ENCODE measurements around the gene TMEM187.

The TMEM187 gene, protein sequence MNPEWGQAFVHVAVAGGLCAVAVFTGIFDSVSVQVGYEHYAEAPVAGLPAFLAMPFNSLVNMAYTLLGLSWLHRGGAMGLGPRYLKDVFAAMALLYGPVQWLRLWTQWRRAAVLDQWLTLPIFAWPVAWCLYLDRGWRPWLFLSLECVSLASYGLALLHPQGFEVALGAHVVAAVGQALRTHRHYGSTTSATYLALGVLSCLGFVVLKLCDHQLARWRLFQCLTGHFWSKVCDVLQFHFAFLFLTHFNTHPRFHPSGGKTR

DNA sequence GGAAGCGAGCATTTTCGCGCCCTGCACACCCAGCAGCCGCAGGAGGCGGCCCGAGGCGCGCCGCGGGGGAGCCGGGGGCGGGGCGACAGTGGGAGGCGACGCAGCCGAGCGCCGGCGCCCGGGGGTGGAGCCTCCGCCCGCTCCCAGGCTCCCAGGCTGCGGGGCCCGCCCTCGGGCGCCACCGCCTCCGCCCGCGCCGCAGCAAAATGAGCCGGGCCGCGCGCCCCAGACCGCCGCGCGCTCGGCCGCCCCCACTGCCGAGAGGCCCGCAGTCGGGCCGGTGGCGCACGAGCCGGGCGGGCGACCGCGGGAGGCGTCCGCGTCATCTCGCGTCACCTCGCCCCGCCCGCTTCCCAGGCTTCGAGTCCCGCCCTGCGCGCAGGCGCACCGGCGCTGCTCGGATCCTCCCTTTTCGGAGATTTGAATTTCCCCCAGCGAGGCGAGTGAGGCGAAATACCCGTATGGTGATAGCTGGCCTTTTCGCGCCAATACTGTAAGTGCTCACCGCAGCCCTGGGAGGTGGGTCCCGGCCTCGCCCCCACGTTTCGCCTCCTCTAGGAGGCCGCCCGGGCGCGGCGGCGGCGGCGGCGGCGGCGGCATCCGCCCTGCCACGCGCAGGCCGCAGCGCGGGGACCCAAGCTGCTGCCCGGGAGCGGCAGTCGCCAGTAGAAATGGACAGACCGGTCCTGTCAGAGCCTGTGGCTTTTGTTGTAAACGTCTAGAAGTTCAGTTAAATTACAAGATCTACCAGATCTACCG, at the start of gene TMEM187:
TMEM187 (plus strand) TSS at position 387 of the 759 bp plus-strand sequence. CDS start 9,309 bp downstream, outside the sequence.
- DNase-seq, result peak; percentile 89

DNA sequence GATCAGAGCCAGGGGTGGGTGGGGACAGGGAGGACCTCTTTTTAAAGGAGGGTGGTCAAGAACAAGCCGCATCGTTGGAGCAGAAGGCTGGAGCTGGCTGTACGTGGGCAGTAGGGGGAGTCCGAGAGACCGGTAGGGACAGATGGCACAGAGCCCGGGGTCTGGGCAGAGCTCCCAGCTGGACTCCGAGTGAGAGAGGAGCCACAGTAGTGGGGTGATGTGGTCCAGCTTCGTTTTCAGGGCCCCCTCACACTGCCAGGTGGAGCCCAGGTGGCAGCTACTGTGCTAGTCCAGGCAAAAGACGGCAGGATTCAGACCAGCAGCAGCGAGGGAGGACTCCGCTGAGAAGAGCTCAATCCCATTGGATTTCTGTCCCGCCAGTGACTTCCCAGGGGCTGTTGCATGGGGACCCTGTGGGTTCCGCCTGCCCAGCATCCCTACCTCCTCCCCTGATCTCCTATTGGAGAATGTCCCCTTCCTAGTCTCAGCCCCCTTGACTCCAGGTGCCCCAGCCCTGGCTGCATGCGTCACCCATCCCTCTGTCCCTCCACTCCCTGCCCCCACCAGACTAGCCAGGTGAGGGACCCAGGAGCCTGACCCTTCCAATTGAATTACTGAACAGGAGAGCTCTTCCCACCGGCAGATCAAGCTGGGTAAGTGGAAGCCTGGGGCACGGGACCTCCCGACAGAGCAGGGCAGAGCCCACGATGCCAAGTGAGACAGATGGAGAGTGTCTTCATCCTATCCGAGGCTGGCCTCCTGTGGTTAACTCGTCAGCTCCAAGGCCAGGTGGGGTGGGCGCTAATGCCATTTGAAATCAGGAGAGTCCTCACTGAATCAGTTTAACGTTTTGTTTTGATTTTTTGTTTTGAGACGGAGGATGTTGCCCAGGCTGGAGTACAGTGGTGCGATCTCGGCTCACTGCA, 49.4 kb upstream of the TMEM187 start:
- no peak for DNase-seq

DNA sequence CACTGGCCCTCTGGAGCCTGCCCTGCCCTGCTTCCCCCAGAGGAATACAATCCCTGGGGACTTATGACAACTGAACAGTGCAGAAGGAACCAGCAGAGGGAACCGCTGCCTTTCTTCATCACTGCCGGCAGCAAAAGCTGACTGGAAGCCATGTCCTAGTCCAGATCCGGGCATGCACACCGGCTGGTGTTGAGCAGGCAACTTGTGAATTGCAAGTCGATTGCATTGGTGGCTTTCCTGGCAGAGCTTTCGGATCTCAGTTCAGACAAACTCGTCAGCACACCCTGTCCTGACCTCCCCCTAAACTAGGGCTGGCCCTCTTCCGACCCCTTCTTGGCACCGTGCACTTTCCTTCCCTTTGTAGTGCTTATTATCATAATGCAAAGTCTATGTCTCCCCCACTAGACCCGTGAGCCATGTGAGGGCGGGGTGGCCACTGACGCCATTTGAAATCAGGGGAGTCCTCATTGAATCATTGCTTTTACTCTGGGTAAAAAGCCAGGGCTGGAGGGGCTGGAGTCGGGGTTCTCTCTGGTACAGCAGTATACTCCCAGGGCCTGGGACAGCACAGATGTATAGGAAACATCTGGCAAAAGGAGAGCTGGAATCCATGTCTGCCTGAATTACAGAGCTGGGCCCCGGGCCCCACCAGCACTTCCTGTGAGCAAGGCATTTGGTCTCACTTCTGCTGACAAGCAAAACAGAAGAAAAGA, 48.2 kb upstream of the TMEM187 start:
- no peak for DNase-seq

DNA sequence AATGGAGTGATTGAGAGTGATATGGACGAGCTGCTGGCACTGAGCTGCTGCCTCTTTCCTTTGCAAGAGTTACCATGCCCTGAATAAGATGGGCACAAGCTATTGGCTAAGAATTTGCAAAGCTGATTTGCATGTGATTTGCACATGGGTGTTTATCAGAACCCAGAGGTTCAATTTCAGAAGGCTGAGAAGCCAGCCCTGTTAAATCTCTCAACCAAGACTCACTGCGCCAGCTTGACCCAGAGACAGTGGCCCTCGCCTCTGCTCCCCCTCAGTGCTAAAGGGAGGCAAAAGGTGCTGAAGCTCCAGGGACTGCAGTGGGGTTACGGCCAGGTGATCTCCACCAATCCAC, 47.2 kb upstream of the TMEM187 start:
- DNase-seq, result no peak

DNA sequence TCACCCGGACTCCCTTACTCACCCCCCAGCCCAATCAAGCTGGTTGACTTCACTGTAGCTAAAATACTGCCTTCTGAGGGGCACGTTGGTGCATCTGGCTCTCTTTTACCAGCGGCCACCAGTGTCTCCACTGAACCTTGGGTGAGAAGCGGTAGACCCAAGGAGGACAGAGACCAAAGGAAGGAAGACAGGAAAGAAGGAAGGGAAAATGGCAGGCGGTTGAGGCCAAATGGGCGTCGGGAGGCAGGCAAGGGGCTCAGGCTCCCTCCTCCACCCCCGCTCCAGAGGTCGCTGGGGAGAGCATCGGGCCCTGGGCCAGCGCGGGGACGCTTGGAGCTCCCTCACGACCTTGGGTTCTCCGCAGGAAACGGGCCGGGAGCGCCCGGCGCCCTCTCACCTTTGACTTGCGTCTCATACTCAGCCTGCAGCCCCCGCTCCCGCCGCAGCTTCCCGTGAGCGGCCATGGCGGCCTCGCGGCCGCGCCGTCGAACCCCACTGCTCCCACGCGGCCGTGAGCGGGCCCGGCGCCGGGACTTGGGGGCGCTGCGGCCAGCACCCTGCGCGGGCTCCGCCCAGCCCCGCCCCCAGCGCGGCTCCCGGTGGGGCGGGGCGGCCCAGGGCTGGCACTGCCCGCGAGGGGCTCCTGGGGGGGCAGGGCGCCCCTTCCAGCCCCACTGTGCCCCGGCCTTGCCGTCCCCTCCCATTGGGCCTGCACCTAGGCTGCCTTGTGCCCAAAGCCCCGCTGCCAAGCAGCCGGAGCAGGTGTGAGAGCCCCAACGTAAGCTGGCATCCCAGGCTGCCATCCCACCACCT, 46.6 kb upstream of the TMEM187 start, which contains the start of gene ARHGAP4:
ARHGAP4 (minus strand) TSS at position 526 of the 813 bp plus-strand sequence; CDS start at position 464, 62 bp downstream.
- peak; percentile 52 for DNase-seq

DNA sequence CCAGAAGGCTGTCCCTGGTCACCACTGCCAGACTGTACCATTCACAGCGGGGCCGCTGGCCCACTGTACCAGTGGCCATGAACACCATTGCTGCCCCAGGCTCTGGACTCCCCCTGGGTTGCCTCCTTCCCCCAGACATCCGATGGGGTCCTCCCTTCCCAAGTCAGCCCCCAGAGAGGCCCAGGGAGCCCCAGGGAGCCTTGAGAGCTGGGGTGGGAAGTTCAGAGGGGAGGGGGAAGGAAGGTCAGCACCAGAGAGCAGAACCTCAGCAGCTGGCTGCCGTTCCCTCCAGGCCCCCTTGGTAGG, 46.0 kb upstream of the TMEM187 start:
- DNase-seq, result no peak

DNA sequence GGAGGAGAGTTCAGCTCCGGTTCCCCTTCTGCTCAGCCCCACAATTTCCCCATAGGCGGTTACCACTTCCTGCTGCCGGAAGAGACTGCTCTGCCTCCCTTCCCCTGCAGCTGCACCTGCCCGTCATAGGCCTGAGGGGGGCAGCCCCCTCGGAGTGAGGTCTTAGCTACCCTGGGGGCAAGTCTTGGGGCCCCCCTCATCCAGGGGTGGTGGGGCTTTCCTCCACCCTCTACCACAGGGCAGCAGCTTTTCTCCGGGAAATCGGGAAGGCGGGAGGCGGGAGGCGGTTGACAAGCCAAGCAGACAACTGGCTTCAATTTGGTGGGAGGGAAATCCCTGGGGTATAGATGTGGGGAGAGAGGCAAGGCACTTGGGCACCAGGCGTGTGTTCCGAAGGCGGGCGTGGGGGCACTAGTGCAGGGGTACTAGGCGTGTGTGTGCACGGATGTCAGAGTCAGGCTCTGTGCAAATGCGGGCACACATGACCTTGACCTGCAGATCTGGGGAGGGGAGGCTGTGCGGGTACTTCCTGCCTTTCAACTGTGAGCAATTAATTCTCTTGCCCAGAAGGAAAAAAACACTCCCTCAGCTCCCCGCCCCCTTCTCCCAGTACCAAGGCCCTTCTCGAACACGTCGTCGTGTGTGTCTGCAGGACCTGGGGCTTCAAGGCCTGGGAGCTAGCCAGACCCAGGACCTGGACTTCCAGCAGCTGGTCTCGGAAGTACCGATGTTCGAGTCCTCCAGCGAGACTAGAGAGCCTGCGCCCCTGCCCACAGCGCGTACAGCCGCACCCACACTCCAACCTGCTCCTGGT, 45.5 kb upstream of the TMEM187 start:
- DNase-seq, result peak; percentile 69

DNA sequence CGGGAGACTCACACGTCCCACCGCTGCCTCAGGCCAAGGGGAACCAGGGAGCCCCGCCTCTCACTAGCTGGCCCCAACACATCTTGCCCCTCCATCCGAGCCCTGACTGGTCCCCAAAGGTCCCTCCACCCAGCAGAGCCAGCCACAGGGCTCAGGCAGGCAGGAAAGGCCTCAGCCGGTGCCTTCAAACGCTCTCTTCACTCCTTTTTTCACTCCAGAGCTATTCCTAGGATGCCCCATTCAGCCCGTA, 45.0 kb upstream of the TMEM187 start:
- no peak for DNase-seq

DNA sequence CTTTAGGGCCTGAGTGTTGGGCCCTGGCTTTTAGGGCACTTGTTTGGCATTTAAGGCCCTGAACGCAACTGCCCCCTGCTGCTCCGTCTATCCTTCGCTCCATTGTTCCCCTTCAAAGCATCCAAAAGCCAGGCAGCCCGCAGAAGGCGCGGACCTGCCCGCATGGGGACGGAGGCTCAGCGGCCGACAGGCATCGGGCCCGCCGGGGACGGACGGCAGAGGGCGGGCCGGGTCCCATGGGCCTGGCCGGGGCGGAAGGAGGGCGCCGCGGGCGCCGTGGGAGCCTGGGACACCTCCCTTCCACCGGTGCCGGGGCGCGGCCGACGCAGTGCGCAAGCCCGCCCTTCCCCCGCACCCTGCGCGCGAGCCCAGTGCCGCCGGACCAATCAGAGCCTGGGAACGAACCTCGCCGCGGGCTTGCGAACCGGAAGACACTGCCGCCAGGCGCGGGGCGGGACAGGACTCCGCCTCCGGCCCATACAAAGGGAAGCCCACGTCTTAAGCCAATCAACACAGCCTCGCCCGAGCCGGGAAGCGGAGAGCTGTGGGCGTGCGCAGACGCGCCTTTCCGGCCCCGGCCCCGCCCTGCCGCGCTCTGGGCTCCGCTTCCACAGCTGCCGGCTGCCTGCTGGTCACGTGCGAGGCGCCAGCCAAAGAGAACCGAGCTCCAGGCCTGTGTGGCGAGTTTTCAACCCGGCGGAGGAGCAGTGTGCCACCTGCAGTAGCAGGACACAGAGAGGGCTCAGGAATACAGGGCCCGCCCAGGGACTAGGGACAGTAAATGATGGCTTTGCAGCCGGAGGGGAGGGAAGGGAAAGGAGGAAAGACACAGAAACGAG, 44.4 kb upstream of the TMEM187 start:
- DNase-seq, result peak; percentile 93

DNA sequence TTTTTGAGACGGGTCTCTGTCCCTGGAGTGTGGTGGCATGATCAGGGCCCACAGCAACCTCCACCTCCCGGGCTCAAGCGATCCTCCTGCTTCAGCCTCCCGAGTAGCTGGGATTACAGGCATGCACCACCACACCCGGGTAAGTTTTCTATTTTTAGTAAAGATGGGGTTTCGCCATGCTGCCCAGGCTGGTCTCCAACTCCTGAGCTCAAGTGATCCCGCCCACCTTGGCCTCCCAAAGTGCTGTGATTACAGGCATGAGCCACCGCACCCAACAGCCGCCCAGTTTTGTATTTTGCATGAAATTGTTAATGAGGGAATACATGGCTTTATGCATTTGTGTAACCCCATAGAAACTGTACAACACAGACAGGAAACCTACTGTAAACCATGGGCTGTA, 43.7 kb upstream of the TMEM187 start:
- DNase-seq, result no peak

DNA sequence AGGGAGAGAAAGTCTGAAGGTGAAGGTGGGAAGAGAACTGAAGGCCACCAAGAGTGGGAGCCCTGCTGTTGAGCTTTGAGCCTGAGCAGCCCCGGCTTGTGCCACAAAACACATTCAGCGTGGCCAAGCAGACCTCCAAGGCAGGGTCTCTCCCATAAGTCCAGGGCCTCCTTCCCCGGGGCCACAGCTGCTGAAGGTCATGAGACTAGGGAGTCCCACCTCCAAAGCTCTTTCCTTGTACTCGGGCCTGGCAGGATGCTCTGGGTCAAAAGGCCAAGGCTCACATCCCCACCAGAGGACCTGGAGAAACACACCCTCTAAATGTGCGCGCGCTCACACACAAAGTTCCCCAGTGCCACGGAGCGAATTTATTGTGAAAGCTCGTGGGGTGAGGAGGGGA, 43.0 kb upstream of the TMEM187 start:
- DNase-seq, result no peak

DNA sequence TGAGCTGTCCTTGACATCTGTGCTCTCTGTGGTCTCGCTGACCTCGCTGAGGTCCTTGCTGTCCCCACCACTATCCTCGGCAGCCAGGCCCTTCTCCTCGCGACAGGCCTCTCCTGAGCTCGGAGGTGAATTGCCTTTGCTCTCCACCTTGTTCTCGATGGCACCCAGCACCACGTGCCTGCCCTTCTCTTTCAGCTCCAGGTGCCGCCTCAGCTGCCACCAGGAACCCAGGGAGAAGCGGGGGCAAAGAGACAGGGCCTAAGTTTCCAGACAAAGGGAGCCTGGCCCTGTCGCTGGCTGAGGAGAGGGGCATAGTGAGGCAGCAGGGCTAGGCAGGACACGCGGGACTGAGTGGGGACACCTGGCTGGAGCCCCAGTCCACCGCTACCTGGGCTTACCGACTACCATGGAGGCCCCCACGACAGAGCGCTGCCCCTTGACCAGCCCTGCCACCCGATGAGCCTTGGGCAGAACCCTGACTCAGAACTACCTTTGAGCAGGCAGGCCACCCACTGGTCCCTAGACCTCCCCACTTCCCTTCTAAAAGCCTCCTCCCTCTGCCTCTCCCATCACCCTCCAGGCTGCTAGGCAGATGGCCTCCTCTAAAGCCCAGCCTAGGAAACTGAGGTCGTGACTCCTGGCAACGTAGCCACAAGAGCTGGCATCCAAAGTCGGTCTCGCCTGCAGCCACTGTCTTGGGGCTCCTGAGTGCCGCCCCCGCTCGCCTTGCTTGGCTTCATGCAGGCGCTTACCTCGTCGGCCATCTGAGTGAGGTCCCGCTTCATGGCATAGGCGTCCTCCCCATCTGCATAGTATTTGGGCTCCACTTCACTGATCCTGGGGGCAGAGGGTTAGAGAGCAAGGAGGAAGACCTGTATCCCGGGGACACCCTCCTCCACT, 42.3 kb upstream of the TMEM187 start:
- DNase-seq, result no peak

DNA sequence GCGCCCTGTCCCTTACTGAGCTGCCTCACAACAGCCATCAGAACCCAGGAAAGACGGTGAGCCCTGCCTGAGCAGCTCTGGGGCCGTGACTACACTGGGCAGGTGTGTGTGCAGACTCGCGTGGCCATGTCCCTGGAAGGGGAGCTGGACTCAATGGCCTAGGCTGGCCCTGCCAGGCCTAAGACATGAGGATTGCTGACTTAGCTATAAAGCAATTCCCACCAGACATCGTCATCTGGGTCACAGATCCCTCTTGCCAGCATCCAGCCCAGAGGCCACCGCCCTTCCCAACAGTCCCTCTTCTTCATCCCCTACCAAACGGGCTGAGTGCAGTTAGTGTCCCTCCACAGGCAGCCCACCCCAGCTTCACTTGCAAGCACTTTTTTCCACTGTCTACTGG, 41.4 kb upstream of the TMEM187 start:
- no peak for DNase-seq

DNA sequence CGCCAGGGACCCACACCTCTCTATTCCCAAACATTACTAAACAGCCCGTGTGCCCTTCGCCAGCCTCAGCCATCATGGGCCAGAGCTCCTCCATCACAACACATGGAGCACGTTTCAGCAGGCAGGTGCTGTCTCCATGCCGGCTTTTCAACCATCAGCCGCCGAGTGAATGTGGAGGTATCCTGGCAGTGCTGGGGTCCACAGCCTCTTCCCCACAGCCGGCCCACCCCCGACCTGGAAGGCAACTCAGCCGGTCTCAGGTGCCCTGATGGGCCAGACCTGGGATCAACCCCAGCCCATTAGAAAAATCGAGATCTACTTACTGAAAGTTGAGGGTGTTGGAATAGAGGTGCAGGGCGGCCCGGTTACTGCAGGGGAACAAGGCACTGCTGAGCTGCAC, 40.8 kb upstream of the TMEM187 start:
- DNase-seq, result no peak

DNA sequence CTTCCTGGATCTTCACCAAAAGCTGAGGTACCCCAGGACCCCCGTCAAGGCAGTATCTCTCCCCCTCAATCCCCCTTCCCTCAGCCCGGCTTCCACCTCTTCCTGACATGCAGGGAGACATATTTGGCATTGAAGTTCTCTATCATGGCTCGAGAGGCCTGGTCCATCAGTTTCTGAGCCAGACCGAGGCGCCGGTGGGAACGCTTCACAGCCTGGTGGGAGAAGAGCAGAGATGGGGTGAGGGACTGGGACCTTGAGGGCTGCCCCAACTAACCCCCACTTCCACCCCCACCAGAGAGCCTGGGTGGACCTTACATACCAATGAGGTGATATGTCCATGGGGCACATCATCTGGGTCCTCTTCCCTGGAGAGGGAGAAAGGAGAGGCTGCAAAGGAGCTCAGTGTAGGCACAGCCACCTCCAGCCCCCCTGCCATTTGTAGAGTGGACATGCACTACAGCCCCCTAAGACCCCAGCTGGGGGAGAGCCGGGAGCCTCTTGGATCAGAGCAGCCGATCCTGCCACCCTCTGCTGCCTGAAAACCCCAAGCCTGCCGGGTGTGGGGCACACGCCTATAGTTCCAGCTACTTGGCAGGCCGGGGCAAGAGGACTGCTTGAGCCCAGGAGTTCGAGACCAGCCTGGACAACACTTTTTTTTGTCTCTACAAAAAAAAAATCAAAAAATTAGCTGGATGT, 40.2 kb upstream of the TMEM187 start:
- DNase-seq, result no peak

DNA sequence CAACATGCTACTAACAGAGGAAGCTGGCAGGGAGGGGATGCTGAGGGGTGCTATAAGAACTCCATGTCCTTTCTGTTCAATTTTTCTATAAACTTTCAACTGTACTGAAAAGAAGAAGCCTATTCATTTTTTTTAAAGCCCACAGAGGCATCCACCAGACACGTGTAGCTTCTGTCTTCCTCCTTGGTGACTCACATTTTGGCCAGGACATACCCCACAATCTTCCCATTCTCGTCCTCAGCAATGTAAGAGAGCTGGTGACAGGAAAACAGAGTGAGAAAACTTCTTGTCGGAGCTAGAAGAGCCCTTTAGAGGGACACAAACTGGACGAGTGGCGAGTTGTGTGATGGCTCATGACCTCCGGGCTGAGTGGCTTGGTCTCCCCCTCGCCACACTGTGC, 38.8 kb upstream of the TMEM187 start:
- DNase-seq, result no peak

DNA sequence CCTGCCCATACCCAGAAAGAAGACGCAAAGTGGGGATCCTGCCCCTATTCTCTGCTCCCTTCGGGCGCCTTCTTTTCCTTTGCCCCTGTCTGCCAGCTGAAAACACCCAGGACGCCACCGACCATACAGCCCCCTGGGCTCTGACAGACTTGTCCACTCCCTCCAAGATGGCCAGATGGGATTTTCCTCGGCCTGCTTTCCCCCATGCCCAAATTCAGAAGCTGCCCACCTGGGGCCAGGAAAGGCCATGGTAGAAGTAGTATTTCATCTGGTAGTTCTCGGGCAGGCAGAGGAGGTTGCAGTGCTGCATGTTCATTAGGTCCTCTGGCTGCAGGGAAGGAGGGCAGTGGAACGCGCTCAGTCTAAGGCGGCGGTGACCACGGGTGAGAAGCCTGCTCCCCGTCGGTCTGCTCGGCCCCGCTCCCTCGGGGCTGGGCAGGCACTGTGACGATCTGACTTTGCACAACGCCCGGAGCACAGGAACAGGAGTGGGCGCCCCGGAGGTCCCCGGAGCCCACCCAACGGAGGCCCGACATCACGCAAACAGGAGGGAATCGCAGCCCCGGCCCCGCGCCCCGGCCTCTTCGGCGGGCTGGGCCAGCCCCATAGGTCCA, 38.3 kb upstream of the TMEM187 start:
- DNase-seq, result no peak

DNA sequence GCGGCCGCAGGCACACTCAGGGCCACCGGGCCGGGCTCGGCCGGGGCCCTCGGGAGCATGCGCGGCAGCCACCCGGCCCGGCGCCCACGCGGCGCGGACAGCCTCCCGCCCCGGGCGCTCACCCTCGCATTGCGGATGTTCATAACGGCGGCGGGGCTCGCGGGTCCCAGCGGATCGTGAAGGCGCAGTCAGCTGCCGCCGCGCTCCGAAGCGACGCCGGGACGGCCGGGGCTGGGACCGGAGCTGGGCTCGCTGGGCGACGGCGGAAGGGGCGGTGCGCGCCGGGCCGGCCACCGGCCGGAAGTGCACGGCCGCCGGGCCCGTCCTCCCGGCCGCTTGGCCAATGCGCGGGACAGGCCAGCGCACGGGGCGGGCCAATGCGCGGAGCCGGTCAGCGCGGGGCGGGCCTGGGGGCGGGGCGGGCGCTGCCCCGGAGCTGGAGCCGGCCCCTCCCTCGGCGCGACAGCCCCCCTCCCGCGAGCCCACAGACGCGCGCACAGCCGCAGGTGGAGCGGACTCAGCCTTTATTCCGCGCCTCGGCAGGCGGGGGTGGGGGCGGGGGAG, 37.7 kb upstream of the TMEM187 start, which contains the start of gene NAA10:
NAA10 (minus strand) TSS at position 276 of the 564 bp plus-strand sequence; CDS start at position 143, 133 bp downstream.
- peak; percentile 65 for DNase-seq
